Kidney (tissue), 14 donors: ENCODE measurements around the gene OR2T10. TPM values are rescaled to one million over a fixed set of nuclear protein-coding genes. Genes with fewer than 3 reads are reported as not detected.

ENCODE experiments used
- DNase-seq, 5 donors: peaks; one replicate each; pipeline ENCODE4 v3.0.0-alpha.2; 2013 to 2020
- FAIRE-seq: peaks from 2 replicates; lab custom pipeline; 2012; peaks lifted over from hg19 to GRCh38; lab: Jason Lieb, UNC
- H3K27ac ChIP-seq, 2 donors: one replicate each; pipeline ENCODE4 v1.7.0; 2013; ENCODE audit warnings: low read depth in 2 of 2, low read length in 2 of 2, inconsistent platforms in 1 of 2
- H3K27me3 ChIP-seq: one replicate; pipeline ENCODE4 v1.7.1; 2013; ENCODE audit warnings: low read length, inconsistent platforms; ENCODE audit not compliant: control insufficient read depth, insufficient read depth
- H3K36me3 ChIP-seq, 3 donors: one replicate each; pipeline versions ENCODE4 v1.7.0 to v1.7.1; 2013; ENCODE audit warnings: low read length in 3 of 3, control low read depth in 1 of 3, inconsistent platforms in 1 of 3; ENCODE audit not compliant: insufficient read depth in 3 of 3, control insufficient read depth in 2 of 3
- H3K4me1 ChIP-seq, 3 donors: one replicate each; pipeline versions ENCODE4 v1.7.0 to v1.7.1; 2013; ENCODE audit warnings: low read length in 3 of 3, inconsistent platforms in 1 of 3, low read depth in 1 of 3; ENCODE audit not compliant: control insufficient read depth in 2 of 3, insufficient read depth in 2 of 3
- H3K4me3 ChIP-seq, 3 donors: one replicate each; pipeline versions ENCODE4 v1.7.0 to v1.8.1; 2013; ENCODE audit warnings: low read length in 3 of 3, control low read depth in 1 of 3, inconsistent platforms in 1 of 3
- H3K9ac ChIP-seq, 3 donors: one replicate each; pipeline versions ENCODE4 v1.7.0 to v1.7.1; 2013; ENCODE audit warnings: low read length in 3 of 3, control low read depth in 1 of 3, inconsistent platforms in 1 of 3
- H3K9me3 ChIP-seq, 3 donors: one replicate each; pipeline versions ENCODE4 v1.7.0 to v1.7.1; 2013; ENCODE audit warnings: low read length in 3 of 3, control low read depth in 1 of 3, inconsistent platforms in 1 of 3; ENCODE audit not compliant: control insufficient read depth in 2 of 3, insufficient read depth in 1 of 3
- intact Hi-C: fragments of 100-400 bp; cut with DNase I; formaldehyde crosslinking; loops from one replicate; pipeline ENCODE4 v1.11.1; 2022
- polyA plus RNA-seq: library from polyadenylated mRNA; stranded (reverse); fragments of 350-450 nt; fragmentation: Illumina TruSeq; extraction: RNeasy Lipid Tissue Mini Kit (QIAGEN cat#74804); gene quantifications from one replicate; pipeline ENCODE4 v1.2.3, GENCODE V29; 2014; ENCODE audit warnings: low read depth, low replicate concordance; ENCODE audit not compliant: insufficient read depth
- total RNA-seq: library from RNA; stranded (reverse); fragmentation: NEBNext Ultra II Directional; extraction: Animal tissue kit (Norgen Biotek cat#: 25700); gene quantifications from one replicate; pipeline ENCODE4 v1.2.1, GENCODE V29; 2021
- TF ChIP-seq, protein P1 (sequence below): IDR thresholded peaks from 3 replicates; pipeline ENCODE4 v1.5.1; 2012; ENCODE audit warnings: mild to moderate bottlenecking, moderate library complexity, borderline replicate concordance; ENCODE audit not compliant: insufficient read depth; ENCODE audit errors: extremely low read depth
- donor health status: control.
- donor health status: control.
- donor health status: control.
- donor health status: control.
- donor health status: control.
- donor health status: DM: yes; HTN: yes; CAD: no.
- donor health status: Normal renal cell carcinoma (clear cell type).

The OR2T10 gene
- total and polyA plus RNA-seq, 2 donors from 2014 or later, result 0.41 to 1.1 TPM

DNA sequence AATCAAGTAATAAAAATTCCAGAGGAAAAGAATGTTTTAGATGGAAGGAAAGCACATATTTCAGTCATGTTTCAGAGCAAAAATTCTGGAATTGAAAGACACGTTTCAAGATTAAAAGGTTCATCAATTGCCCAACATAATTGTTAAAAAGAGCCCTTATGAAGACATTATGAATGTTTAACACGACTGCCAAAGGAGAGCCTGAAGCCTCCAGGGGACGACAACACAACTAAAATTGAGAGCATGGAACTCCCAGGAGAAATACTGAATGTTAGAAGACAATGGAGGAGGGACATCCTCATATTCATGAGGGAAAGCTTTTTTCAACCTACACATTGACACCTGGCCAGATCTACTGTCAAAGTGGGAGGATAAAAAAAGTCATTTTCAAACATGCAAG is 21.4 kb upstream of the OR2T10 start:
- no peaks in the 10 kb centered on the region for H3K9me3 ChIP-seq
- peak in 3 of 5 donors; percentile 11 to 68 (median 40) for DNase-seq
- no peaks in the 10 kb centered on the region for H3K27me3 ChIP-seq
- FAIRE-seq, result no peak
- H3K9ac ChIP-seq, result no peak overlapping the region
- no peaks in the 10 kb centered on the region for H3K36me3 ChIP-seq
- H3K27ac ChIP-seq, result no peak overlapping the region
- intact Hi-C loops, result no loop called here
- TF ChIP-seq, protein P1, sequence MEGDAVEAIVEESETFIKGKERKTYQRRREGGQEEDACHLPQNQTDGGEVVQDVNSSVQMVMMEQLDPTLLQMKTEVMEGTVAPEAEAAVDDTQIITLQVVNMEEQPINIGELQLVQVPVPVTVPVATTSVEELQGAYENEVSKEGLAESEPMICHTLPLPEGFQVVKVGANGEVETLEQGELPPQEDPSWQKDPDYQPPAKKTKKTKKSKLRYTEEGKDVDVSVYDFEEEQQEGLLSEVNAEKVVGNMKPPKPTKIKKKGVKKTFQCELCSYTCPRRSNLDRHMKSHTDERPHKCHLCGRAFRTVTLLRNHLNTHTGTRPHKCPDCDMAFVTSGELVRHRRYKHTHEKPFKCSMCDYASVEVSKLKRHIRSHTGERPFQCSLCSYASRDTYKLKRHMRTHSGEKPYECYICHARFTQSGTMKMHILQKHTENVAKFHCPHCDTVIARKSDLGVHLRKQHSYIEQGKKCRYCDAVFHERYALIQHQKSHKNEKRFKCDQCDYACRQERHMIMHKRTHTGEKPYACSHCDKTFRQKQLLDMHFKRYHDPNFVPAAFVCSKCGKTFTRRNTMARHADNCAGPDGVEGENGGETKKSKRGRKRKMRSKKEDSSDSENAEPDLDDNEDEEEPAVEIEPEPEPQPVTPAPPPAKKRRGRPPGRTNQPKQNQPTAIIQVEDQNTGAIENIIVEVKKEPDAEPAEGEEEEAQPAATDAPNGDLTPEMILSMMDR, result peak; percentile 38
- H3K4me1 ChIP-seq, result no peaks in the 10 kb centered on the region
- no peak overlapping the region for H3K4me3 ChIP-seq

DNA sequence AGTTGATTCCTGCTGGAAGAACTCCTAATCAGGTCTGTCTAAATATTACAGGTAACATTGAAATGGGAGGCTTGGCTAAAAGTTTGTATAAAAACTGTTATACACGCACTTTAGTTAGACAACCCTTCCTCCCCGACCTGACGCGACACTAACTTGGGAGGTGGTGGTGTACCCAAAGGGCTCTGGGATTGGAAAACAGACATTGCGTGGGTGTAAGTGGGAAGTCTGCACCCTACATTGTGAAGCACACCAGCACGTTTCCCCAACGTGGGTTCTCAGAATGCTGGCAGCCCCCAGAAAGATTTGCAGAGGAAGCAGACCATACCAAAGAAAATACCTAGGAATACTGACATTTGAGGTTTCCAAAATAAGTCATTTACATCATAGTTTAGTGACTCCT is 20.6 kb upstream of the OR2T10 start:
- intact Hi-C loops, result no loop called here
- Histone ChIP-seq H3K36me3 (no peaks in the 10 kb centered on the region), H3K27ac (no peak overlapping the region), H3K9me3 (no peaks in the 10 kb centered on the region), H3K9ac (no peak overlapping the region), H3K4me1 (no peaks in the 10 kb centered on the region), H3K4me3 (no peak overlapping the region), H3K27me3 (no peaks in the 10 kb centered on the region)
- TF ChIP-seq, protein P1, result no peak
- no peak for FAIRE-seq
- no peak for DNase-seq

DNA sequence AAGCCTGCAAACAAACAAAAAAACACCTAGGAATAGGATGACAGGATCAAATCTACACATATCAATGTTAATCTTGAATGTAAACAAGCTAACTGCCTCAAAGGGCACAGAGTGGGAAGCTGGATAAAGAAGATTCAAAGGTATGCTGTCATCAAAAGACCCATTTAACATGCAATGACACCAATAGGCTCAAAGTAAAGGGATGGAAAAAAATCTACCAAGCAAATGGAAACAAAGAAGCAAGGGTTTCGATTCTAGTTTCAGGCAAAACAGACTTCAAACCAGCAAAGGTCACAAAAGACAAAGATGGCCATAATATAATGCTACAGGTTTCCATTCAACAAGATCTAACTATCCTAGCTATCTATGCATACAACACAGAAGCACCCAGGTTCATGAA is 16.2 kb upstream of the OR2T10 start:
- Histone ChIP-seq H3K4me3 (no peak overlapping the region), H3K9ac (no peak overlapping the region), H3K9me3 (no peaks in the 10 kb centered on the region), H3K27ac (no peak overlapping the region), H3K4me1 (no peaks in the 10 kb centered on the region), H3K36me3 (no peaks in the 10 kb centered on the region), H3K27me3 (no peaks in the 10 kb centered on the region)
- DNase-seq (no peak), FAIRE-seq (no peak)
- TF ChIP-seq, protein P1, result no peak
- intact Hi-C loops, result no loop called here

DNA sequence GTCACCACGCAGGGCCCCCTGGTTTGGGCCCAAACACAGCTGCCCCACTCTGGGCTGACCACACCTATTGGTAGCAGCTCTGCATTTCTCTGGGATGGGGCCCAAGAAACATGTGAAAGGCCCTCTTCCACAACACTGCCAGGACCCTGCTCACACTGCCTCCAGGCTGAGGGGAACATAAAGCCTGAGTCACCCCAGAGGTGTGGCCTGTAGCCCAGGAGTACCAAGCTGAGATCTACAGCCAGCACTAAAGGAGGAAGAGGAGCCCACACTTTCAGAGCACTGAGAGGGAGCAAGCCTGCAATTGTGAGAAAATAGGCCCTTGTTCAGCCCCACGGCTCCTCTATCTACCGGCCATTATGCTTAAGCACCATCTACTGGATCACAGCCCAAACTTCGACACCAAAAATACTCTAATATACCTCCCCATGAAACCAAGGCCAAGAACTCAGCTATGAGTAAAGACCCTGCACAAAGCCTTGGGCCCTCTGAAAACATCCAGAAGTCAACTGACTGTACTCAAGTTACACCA is 14.4 kb upstream of the OR2T10 start:
- no peaks in the 10 kb centered on the region for H3K9me3 ChIP-seq
- FAIRE-seq (no peak), DNase-seq (no peak)
- intact Hi-C loops, result no loop called here
- no peaks in the 10 kb centered on the region for H3K36me3 ChIP-seq
- H3K4me1 ChIP-seq, result no peaks in the 10 kb centered on the region
- no peak overlapping the region for H3K27ac ChIP-seq
- H3K27me3 ChIP-seq, result no peaks in the 10 kb centered on the region
- H3K9ac ChIP-seq, result no peak overlapping the region
- TF ChIP-seq, protein P1, result no peak
- no peak overlapping the region for H3K4me3 ChIP-seq
